ENCODE results near the gene CCL20. TPM values are rescaled to one million over a fixed set of nuclear protein-coding genes. Genes with fewer than 3 reads are reported as not detected.
A peak's percentile ranks its signal among the peaks of the same experiment; 100 is the strongest.

The CCL20 gene
- total and polyA plus RNA-seq, 2 of the 13 experiments (the other 11 are each of a cell fraction or from before 2014, with no cell fraction given): 223 to 903 TPM

GRCh38 chr2:227818675-227819397, 5.2 kb downstream of the CCL20 start (continued):
- TF ChIP-seq ZNF260 (CRISPR knock-in tag; IDR thresholded peaks at IDR 0.05; ENCODE audit: borderline replicate concordance, low read depth): no peak
- no peak for TF ChIP-seq CEBPZ (IDR thresholded peaks at IDR 0.05; ENCODE audit: low read length)
- peak in 1 of 2 experiments; percentile 47; a peak in 2 of 4 replicates for TF ChIP-seq POLR2A (IDR thresholded peaks at IDR 0.05; ENCODE audit: insufficient read depth in 1 of 2, low read depth in 2 of 2, low read length in 2 of 2)
- peak; percentile 89 for TF ChIP-seq MLX (CRISPR knock-in tag; IDR thresholded peaks at IDR 0.05)
- TF ChIP-seq SALL2 (CRISPR knock-in tag; IDR thresholded peaks at IDR 0.05): peak; percentile 95
- no peak for TF ChIP-seq ZNF678 (CRISPR knock-in tag; IDR thresholded peaks at IDR 0.05)
- TF ChIP-seq ZNF280B (CRISPR knock-in tag; IDR thresholded peaks at IDR 0.05; ENCODE audit: borderline replicate concordance): no peak
- TF ChIP-seq SOX5 (CRISPR knock-in tag; IDR thresholded peaks at IDR 0.05; ENCODE audit: borderline replicate concordance): peak; percentile 99
- TF ChIP-seq ZBTB4 (CRISPR knock-in tag; IDR thresholded peaks at IDR 0.05; ENCODE audit: borderline replicate concordance): peak; percentile 95
- peak; percentile 99 for TF ChIP-seq CEBPG (CRISPR knock-in tag; IDR thresholded peaks at IDR 0.05)
- TF ChIP-seq CREBL2 (CRISPR knock-in tag; IDR thresholded peaks at IDR 0.05; ENCODE audit: borderline replicate concordance): no peak
- peak; percentile 94 for TF ChIP-seq RORA (CRISPR knock-in tag; IDR thresholded peaks at IDR 0.05)
- peak; percentile 92 for TF ChIP-seq HMG20B (CRISPR knock-in tag; conservative IDR thresholded peaks at IDR 0.05)
- peak; percentile 87 for TF ChIP-seq HINFP (CRISPR knock-in tag; IDR thresholded peaks at IDR 0.05; ENCODE audit: low read depth)
- peak; percentile 93 for TF ChIP-seq ZNF878 (CRISPR knock-in tag; IDR thresholded peaks at IDR 0.05)
- TF ChIP-seq ZNF629 (CRISPR knock-in tag; conservative IDR thresholded peaks at IDR 0.05): peak; percentile 49; the same call in 1 of the 2 replicates
- TF ChIP-seq ZNF580 (CRISPR knock-in tag; IDR thresholded peaks at IDR 0.05; ENCODE audit: borderline replicate concordance, low read depth): peak; percentile 98; the same call in 1 of the 2 replicates
- peak; percentile 96 for TF ChIP-seq FOXA3 (CRISPR knock-in tag; IDR thresholded peaks at IDR 0.05)
